ENCODE data around the gene SOX8.
"Not testable (repeated sequence)": the region's sequence is repeated elsewhere in the genome, so short reads cannot be mapped to it uniquely, and the experiment has no call there.

The SOX8 gene

GRCh38 chr16:1025183-1025809 is 43.7 kb downstream of the SOX8 start:
- DNase-seq (ENCODE audit: low read depth, low spot score): not testable (repeated sequence)

- no peak for DNase-seq (ENCODE audit: low read depth, low spot score)
Measured at GRCh38 chr16:1026057-1026783, 44.6 kb downstream of the SOX8 start.

- DNase-seq (ENCODE audit: low read depth, low spot score): no peak
Measured at GRCh38 chr16:1026784-1027500, 45.4 kb downstream of the SOX8 start.

GRCh38 chr16:1027501-1027815 is 45.9 kb downstream of the SOX8 start:
- DNase-seq (ENCODE audit: low read depth, low spot score): no peak

GRCh38 chr16:1028056-1028455 is 46.5 kb downstream of the SOX8 start:
- no peak for DNase-seq (ENCODE audit: low read depth, low spot score)

- DNase-seq (ENCODE audit: low read depth, low spot score): no peak
Measured at GRCh38 chr16:1028524-1029258, 47.1 kb downstream of the SOX8 start.

GRCh38 chr16:1029259-1029545 is 47.6 kb downstream of the SOX8 start:
- DNase-seq (ENCODE audit: low read depth, low spot score): no peak

GRCh38 chr16:1030473-1030901 is 48.9 kb downstream of the SOX8 start:
- no peak for DNase-seq (ENCODE audit: low read depth, low spot score)

- DNase-seq (ENCODE audit: low read depth, low spot score): no peak
Measured at GRCh38 chr16:1031666-1032065, 50.1 kb downstream of the SOX8 start.

- no peak for DNase-seq (ENCODE audit: low read depth, low spot score)
Measured at GRCh38 chr16:1032607-1033006, 51.0 kb downstream of the SOX8 start.

- DNase-seq (ENCODE audit: low read depth, low spot score): no peak
Measured at GRCh38 chr16:1033128-1033679, 51.6 kb downstream of the SOX8 start.

- DNase-seq (ENCODE audit: low read depth, low spot score): no peak
Measured at GRCh38 chr16:1034230-1035065, 52.9 kb downstream of the SOX8 start.

GRCh38 chr16:1035066-1035415 is 53.5 kb downstream of the SOX8 start:
- no peak for DNase-seq (ENCODE audit: low read depth, low spot score)

GRCh38 chr16:1036166-1036565 is 54.6 kb downstream of the SOX8 start:
- DNase-seq (ENCODE audit: low read depth, low spot score): no peak

Measured in ELF-1 (cell line).